Gastrocnemius medialis (tissue), 4 donors: ENCODE results near the gene ERC2. TPM values are rescaled to one million over a fixed set of nuclear protein-coding genes. Genes with fewer than 3 reads are reported as not detected.
"Not testable (repeated sequence)": the region's sequence is repeated elsewhere in the genome, so short reads cannot be mapped to it uniquely, and the experiment has no call there.

Experiments
- ATAC-seq, 2 donors: fragments of 150-250 bp; one replicate each; pipeline ENCODE4 v1.9.1; 2016
- DNase-seq, 2 donors: peaks; one replicate each; pipeline ENCODE4 v3.0.0-alpha.2; 2019
- H3K27ac ChIP-seq, 4 donors: fragments of 200-600 bp; sonication (generic); 1 replicate in 1 of 4; 2 replicates in 3 of 4; pipeline ENCODE4 v1.5.1; 2016 to 2018; ENCODE audit warnings: mild to moderate bottlenecking in 2 of 4, moderate library complexity in 1 of 4
- H3K27me3 ChIP-seq, 3 donors: fragments of 200-600 bp; sonication (generic) in 2 of 3; 1 replicate in 1 of 3; 2 replicates in 2 of 3; pipeline versions ENCODE4 v1.5.1 to v1.6.0; 2016 to 2019; ENCODE audit warnings: mild to moderate bottlenecking in 1 of 3, moderate library complexity in 1 of 3
- H3K36me3 ChIP-seq, 2 donors: fragments of 200-600 bp; sonication (generic) in 1 of 2; one replicate each; pipeline ENCODE4 v1.5.1; 2017 to 2018
- H3K4me1 ChIP-seq, 2 donors: fragments of 200-600 bp; sonication (generic) in 1 of 2; one replicate each; pipeline ENCODE4 v1.5.1; 2016 to 2017; ENCODE audit warnings: mild to moderate bottlenecking in 2 of 2
- H3K4me3 ChIP-seq, 4 donors: fragments of 200-600 bp; sonication (generic) in 3 of 4; 1 replicate in 1 of 4; 2 replicates in 3 of 4; pipeline ENCODE4 v1.5.1; 2016 to 2019; ENCODE audit warnings: mild to moderate bottlenecking in 2 of 4
- H3K9me3 ChIP-seq, 3 donors: fragments of 200-600 bp; sonication (generic) in 2 of 3; 1 replicate in 1 of 3; 2 replicates in 2 of 3; pipeline ENCODE4 v1.5.1; 2016 to 2019
- POLR2A ChIP-seq, 2 donors: fragments of 450-650 bp; IDR thresholded peaks; one replicate each; pipeline ENCODE4 v1.6.1; 2017; ENCODE audit warnings: antibody characterized with exemption in 2 of 2, mild to moderate bottlenecking in 2 of 2, moderate library complexity in 2 of 2
- in situ Hi-C, 4 donors: fragments of 200-750 bp; cut with MboI; loops; one replicate each; pipeline versions ENCODE4 v1.15.0 to v1.8.0; 2017; ENCODE audit warnings: low sequenced_read_pairs in 4 of 4
- intact Hi-C: fragments of 100-400 bp; cut with DNase I; formaldehyde crosslinking; loops from one replicate; pipeline ENCODE4 v1.15.1; 2023; ENCODE audit warnings: low total_unique reads
- total RNA-seq, 4 donors: library from RNA; depleted of rRNA; stranded (reverse); fragments of >200 nt; gene quantifications; one replicate each; pipeline versions ENCODE4 v1.1.0 to v1.2.3, GENCODE V29; 2016
- TF ChIP-seq, protein P1 (sequence below), 5 experiments: fragments of 450-650 bp in 3 of 5; fragments of 200-600 bp in 2 of 5; sonication (generic) in 2 of 5; IDR thresholded peaks in 4 of 5; conservative IDR thresholded peaks in 1 of 5; 1 replicate in 4 of 5; 2 replicates in 1 of 5; pipeline ENCODE4 v1.5.1; 2016 to 2019; ENCODE audit warnings: antibody characterized with exemption in 5 of 5, mild to moderate bottlenecking in 3 of 5, moderate library complexity in 3 of 5

Gene ERC2
- total RNA-seq, 4 donors from 2014 or later: not detected

DNA sequence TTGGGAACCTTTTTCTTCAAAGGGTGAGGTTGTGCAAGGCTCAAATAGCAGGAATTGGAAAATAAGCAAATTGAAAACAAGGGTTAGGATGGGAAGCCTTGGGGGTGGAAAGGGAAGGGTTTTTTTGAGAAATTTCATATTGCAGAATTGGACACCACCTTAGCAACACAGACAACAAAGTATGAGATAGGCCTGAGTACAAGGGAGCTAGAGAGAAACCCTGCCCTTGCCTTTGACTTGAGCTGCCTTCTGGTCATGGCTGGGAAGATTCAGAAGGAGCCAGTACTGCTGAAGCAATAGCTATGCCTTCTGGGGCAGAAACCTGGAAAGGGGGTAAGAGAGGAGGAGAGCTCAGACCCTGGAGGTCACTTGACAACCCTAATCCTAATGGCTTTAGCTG lies 445.6 kb downstream of the ERC2 start:
- H3K27me3 ChIP-seq: no peaks in the 10 kb centered on the region
- no peak overlapping the region for H3K4me3 ChIP-seq
- in situ Hi-C loops: no loop called here
- no peaks in the 10 kb centered on the region for H3K4me1 ChIP-seq
- H3K36me3 ChIP-seq: no peaks in the 10 kb centered on the region
- no peaks in the 10 kb centered on the region for H3K9me3 ChIP-seq
- ATAC-seq (no peak), DNase-seq (no peak)
- no peak overlapping the region for H3K27ac ChIP-seq
- no peak for TF ChIP-seq POLR2A (IDR thresholded peaks at IDR 0.05)
- intact Hi-C loops: no loop called here

DNA sequence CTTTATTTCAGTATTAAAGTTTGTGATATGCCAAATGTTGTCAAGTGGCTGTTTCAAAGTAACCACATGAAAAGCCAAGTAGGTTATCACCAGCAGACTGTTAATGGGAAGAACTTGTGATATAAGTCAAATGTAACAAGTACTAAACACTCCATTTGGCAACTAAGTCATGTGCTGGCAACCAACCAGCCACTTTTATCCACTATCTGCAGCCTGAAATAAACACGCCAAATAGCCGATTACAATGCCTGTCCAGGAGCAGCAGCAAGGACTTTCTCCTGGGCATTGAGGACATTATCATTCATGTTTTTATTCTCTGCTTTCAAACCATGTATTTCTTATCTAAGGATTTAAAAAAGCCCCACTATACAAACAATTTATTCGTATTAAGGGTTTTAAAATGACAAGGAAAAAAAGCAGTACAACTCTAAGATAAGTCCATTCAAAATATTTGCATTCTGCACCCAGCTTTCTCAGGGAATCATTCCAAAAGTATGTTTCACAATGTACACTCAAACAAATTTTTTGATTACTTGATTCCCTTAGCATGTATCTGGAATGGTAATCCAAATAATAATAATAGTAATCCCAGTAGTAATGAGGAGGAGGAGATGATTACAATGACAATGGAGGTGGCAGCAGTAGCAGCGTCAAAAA lies 448.6 kb downstream of the ERC2 start:
- ATAC-seq (no peak), DNase-seq (no peak)
- H3K4me1 ChIP-seq: no peaks in the 10 kb centered on the region
- H3K36me3 ChIP-seq: no peaks in the 10 kb centered on the region
- TF ChIP-seq POLR2A (IDR thresholded peaks at IDR 0.05): no peak
- TF ChIP-seq, protein P1, sequence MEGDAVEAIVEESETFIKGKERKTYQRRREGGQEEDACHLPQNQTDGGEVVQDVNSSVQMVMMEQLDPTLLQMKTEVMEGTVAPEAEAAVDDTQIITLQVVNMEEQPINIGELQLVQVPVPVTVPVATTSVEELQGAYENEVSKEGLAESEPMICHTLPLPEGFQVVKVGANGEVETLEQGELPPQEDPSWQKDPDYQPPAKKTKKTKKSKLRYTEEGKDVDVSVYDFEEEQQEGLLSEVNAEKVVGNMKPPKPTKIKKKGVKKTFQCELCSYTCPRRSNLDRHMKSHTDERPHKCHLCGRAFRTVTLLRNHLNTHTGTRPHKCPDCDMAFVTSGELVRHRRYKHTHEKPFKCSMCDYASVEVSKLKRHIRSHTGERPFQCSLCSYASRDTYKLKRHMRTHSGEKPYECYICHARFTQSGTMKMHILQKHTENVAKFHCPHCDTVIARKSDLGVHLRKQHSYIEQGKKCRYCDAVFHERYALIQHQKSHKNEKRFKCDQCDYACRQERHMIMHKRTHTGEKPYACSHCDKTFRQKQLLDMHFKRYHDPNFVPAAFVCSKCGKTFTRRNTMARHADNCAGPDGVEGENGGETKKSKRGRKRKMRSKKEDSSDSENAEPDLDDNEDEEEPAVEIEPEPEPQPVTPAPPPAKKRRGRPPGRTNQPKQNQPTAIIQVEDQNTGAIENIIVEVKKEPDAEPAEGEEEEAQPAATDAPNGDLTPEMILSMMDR (IDR thresholded peaks at IDR 0.05 in 4 of 5, conservative IDR thresholded peaks at IDR 0.05 in 1 of 5): no peak
- H3K4me3 ChIP-seq: no peak overlapping the region
- no peak overlapping the region for H3K27ac ChIP-seq
- in situ Hi-C loops (no loop called here), intact Hi-C loops (no loop called here)
- no peaks in the 10 kb centered on the region for H3K9me3 ChIP-seq
- no peaks in the 10 kb centered on the region for H3K27me3 ChIP-seq

DNA sequence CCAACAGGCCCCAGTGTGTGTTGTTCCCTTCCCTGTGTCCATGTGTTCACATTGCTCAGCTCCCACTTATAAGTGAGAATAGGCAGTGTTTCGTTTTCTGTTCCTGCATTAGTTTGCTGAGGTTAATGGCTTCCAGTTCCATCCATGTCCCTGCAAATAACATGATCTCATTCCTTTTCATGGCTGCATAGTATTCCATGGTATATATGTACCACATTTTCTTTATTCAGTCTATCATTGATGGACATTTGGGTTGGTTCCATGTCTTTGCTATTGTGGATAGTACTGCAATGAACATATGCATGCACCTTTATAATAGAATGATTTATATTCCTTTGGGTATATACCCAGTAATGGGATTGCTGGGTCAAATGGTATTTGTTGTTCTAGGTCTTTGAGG lies 452.9 kb downstream of the ERC2 start:
- H3K36me3 ChIP-seq, H3K4me1 ChIP-seq, H3K27ac ChIP-seq, in situ Hi-C loops, DNase-seq, H3K9me3 ChIP-seq, intact Hi-C loops, ATAC-seq, H3K27me3 ChIP-seq, H3K4me3 ChIP-seq: not testable (repeated sequence)

DNA sequence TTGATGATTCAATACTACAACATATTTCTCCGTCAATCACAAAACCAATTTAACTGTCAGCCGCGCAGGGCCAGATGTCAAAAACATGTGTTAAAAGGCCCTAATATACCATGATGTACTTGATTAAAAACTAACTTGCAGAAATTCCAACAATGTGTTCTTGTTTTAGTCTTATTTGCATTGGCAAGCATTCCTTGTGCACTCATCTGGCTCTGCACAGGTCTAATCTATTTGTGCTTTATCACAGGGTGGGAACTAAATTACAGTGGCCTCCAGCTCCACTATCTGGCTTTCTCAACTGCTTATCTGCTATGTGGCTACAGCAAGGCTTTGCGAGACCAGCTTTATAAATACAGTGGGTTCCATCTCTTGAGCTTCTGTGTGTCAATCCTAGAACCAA lies 455.5 kb downstream of the ERC2 start:
- H3K27ac ChIP-seq: no peak overlapping the region
- no peak for ATAC-seq
- TF ChIP-seq, protein P1 (IDR thresholded peaks at IDR 0.05 in 4 of 5, conservative IDR thresholded peaks at IDR 0.05 in 1 of 5): no peak
- no peak for TF ChIP-seq POLR2A (IDR thresholded peaks at IDR 0.05)
- no peaks in the 10 kb centered on the region for H3K27me3 ChIP-seq
- no peaks in the 10 kb centered on the region for H3K36me3 ChIP-seq
- in situ Hi-C loops: no loop called here
- intact Hi-C loops: no loop called here
- no peak overlapping the region for H3K4me3 ChIP-seq
- DNase-seq: no peak
- no peaks in the 10 kb centered on the region for H3K4me1 ChIP-seq
- no peaks in the 10 kb centered on the region for H3K9me3 ChIP-seq

DNA sequence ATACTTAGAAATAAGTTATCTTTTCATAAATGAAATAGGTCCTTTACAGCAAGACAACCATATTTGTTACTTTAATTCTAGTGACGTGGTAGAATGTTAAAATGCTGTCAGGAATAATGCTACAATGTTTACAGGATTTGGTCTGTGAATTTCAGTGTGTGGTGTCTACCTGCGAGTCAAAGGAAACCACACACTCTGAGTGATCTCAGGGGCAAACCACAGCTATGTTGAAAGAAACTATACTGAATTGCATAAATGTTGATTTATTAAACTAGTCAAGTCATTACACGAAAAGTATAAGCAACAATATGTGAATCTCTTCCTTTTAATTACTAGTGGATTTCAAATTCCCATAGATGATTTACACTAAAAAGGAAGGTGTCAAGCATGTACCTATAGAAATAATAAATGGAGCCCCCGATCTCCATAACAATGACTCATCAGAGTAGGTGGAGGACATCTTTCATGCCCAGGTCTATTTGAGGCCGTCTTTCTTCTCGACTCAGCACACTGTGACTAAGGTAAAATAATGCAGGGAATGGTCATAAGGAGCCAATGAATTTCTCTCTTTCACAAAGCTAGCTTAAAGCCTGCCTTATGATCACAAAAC lies 463.0 kb downstream of the ERC2 start:
- in situ Hi-C loops (no loop called here), intact Hi-C loops (no loop called here)
- no peaks in the 10 kb centered on the region for H3K4me1 ChIP-seq
- H3K27me3 ChIP-seq: no peaks in the 10 kb centered on the region
- no peak overlapping the region for H3K27ac ChIP-seq
- no peaks in the 10 kb centered on the region for H3K36me3 ChIP-seq
- H3K4me3 ChIP-seq: no peak overlapping the region
- ATAC-seq: no peak
- TF ChIP-seq POLR2A (IDR thresholded peaks at IDR 0.05): no peak
- TF ChIP-seq, protein P1 (IDR thresholded peaks at IDR 0.05 in 4 of 5, conservative IDR thresholded peaks at IDR 0.05 in 1 of 5): no peak
- H3K9me3 ChIP-seq: no peaks in the 10 kb centered on the region
- DNase-seq: no peak
